Ramos (cell line): Measurements from ENCODE around the gene EFHC1.

Source experiments
- in situ Hi-C: fragments of 300-500 bp; cut with MboI; formaldehyde crosslinking; loops from one replicate; pipeline ENCODE4 v1.14.3; 2022; ENCODE audit warnings: low sequenced_read_pairs; ENCODE audit not compliant: unreplicated experiment

Gene EFHC1

DNA sequence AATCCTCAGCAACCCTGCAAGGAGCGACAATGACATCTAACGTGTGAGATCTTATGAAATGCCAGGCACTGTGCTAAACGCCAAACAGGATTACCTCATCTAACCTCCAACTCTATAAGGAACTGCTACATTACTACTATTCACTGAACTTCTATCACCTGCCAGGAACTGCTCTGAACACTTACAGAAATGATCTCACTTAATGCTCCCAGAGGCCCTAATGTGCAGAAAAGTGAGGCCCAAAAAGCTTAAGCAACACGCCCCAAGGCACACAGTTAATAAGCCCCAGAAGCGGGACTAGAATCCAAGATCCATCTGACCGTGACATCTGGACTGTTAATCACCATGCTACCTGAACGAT, 128.2 kb downstream of the EFHC1 start:
- in situ Hi-C loops, result no loop called here

GRCh38 chr6:52548999-52549398, 128.9 kb downstream of the EFHC1 start:
- in situ Hi-C loops, result no loop called here

DNA sequence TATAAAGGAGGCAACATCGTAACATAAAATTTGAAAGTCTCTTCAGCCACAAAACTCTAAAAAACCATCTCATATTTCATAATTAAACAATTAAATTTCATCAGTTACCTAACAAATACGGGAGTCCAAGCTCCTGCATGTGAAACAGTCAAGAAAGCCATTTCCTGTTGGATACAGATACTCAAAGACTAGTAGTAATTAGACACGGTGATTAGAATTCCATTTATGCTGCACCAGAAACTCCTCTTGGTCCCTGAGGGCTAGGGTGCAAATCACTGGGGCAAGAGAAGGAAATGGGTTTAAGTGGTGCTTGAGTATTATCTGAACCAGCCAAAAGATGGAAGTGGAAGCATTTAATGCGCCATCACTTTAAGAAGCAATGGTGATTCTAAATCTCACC, 129.3 kb downstream of the EFHC1 start:
- in situ Hi-C loops, result no loop called here

DNA sequence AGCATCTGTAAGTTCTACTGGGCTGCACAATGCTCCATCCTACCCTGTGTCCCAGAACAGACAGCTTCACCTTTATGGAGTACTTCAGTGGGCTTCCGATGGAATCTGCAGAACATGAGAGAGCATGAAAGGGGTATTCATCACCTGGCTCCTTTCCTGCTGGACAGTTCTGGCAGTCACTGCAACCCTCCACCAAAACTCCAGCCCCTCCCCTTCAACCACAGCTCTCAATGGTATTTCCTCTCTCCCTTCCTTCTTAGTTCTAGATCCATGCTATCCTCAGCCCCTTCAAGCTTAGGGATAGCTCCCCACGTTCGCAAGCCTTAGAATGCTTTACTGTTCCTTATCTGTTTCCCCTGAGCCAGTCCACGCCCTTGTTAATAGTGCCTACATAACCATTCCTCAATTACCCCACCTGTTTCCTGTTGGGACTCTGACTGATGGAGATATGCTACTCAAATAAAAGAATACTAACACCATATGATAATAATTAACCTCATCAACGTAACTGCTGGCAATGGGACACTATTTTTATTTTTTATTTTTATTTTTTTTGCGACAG, 130.0 kb downstream of the EFHC1 start:
- in situ Hi-C loops, result no loop called here

GRCh38 chr6:52550870-52551269, 130.7 kb downstream of the EFHC1 start:
- in situ Hi-C loops, result no loop called here

DNA sequence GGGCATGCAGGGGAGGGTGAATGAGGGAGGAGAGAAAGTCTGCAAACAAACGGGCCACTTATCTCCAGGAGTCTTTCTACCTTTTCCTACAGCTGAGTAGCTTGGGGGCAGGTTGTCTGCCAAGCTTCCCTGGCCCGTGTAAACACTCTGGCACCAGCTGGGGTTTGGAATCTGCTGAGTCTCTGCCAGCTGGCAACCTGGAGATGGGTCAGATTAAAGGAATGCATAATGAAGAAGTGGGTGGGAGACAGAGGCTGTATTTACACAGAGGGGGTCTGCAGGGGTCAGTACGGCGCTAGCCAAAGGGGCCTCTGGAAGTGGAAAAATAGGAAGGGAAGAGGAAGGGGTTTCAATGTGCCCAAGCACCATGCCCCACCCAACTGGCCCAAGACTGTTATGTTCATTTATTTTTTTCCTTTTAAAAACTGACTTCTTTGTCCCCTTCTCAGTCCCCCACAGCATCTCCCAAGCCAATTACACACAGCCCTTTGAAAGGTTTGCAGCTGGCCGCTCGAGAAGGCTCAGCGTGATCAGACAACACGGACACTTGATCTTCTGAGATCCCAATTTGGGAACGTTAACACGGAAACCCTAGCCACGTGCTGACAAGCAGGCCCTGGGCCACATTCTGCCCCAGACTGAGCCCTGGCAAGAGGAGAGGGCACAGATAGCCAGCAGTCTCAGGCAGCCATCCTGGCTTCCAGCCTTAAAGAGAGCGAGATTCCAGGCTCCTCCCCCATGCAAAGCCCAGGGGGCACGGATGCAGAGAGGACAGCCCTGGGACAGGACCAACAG, 131.5 kb downstream of the EFHC1 start:
- in situ Hi-C loops, result no loop called here

- in situ Hi-C loops, result no loop called here
Observed at GRCh38 chr6:52552278-52552643, 132.1 kb downstream of the EFHC1 start.

GRCh38 chr6:52553158-52553557, 133.0 kb downstream of the EFHC1 start:
- in situ Hi-C loops, result no loop called here

DNA sequence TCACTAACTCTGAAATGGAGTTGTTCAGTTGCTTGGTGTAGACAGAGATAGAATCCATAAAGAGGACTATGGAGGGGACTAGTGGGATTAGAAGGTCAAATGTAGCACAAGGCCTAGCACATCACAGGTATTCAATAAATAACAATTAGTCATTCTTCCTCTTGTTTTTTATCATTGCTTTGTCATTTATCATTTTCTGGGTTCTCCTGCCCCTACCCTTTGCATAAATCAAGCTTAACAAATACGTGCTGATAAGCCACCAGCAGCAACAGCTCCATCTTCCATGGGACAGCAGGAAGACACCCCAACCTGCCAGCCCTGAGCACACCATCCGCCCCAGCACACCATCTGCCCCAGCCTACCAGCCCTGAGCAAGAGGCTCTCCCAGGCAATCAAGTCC, 133.6 kb downstream of the EFHC1 start:
- in situ Hi-C loops, result no loop called here

DNA sequence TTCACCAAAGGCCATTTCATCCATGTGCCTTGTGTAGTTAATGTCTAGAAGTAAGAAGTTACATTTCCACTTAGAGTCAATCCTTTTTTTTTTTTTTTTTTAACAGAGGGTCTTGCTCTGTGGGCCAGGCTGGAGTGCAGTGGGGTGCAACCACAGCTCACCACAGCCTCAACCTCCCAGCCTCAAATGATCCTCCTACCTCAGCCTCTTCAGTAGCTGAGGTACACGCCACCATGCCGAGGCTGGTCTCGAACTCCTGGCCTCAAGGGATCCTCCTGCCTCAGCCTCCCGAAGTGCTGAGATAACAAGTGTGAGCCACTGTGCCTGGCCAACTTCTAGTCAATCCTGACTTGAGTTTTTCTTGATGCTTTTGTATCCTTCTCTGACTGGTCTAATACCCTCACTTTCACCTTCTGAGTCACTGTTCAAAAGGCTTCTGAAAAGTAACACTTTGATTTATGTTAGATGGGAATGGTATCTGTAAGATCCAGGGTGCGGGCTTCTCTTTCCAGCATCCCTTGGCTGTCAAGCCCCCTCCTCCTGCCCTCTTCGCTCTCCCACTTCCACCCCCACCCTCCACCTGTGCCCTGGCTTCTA, 134.6 kb downstream of the EFHC1 start:
- in situ Hi-C loops, result no loop called here

GRCh38 chr6:52555518-52556233, 135.5 kb downstream of the EFHC1 start:
- in situ Hi-C loops, result no loop called here

DNA sequence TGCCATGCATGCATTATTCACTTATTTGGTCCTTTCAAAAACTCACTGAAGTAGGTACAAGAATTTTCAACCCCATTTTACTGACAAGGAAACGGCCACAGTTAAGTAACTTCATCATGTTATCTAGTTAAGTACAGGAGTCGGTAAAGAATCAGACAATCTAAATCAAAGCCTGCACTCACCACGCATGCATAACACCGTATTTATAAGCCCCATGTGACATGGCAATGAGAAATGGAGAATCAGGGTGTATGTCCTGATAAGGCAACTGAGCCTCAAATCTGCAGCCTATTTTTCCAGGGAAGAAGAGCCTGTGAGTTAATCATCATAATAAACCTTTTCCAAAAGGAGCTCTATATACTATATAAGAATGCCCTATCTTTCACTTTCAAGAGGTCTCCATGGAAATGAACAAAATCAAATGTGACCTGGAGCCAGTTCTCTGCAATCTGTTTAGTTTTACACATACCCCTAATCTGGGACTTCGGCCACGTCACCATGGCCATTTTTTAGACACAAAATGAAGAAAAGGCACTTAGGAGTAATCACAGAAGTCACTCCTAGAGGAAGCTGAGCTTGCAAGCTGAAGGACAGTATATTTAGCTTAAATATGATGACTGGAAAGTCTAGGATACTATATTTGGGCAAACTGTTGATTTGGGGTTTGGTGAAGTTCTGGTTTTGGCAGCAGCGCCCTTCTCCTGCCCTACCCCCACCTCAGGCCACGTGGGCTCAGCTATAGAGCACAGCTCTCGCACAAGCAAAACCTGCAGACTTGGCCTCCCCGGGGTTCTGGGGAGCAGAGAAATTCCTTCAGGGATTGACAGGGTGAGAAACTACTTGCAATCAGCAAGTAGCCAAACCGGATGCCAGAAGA, 137.5 kb downstream of the EFHC1 start:
- in situ Hi-C loops, result no loop called here

GRCh38 chr6:52558266-52559000, 138.3 kb downstream of the EFHC1 start:
- in situ Hi-C loops, result no loop called here

DNA sequence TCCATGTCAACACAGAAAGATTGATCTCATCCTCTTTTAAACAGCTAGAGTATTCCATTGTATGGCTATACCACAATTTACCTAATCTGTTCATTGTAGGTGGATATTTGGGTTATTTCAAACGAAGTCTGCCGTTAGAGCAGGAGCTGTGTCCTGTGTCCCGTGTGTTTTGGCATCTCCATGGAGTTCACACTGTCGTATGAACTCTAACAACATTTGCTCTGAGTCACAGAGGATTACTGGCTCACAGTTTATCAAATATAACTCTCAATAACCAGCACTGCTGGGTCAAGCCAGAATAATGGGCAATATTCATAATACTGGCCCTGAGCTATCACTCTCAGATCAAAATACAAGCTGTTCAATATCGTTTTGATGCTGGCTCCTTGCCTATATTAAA, 140.3 kb downstream of the EFHC1 start:
- in situ Hi-C loops, result no loop called here

DNA sequence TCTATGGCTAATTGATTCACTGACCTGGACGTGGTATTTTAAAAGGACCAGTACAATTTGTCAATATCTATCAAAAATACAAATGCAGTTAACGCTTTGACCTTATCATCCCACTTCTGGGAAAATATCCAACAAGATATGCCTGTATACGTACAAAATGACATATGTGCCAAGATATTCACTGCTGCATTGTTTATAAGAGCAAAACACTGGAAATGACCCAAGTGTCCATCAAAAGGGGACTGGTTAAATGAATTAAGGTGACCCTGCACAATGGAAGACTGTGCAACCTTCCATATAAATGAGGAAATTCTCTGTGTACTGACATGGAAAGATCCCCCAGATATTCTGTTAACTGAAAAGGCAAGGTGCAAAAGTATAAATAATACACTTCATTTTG, 142.8 kb downstream of the EFHC1 start:
- in situ Hi-C loops, result no loop called here

GRCh38 chr6:52564856-52565255, 144.7 kb downstream of the EFHC1 start:
- in situ Hi-C loops, result no loop called here

- in situ Hi-C loops, result no loop called here
Observed at GRCh38 chr6:52566201-52566600, 146.1 kb downstream of the EFHC1 start.

DNA sequence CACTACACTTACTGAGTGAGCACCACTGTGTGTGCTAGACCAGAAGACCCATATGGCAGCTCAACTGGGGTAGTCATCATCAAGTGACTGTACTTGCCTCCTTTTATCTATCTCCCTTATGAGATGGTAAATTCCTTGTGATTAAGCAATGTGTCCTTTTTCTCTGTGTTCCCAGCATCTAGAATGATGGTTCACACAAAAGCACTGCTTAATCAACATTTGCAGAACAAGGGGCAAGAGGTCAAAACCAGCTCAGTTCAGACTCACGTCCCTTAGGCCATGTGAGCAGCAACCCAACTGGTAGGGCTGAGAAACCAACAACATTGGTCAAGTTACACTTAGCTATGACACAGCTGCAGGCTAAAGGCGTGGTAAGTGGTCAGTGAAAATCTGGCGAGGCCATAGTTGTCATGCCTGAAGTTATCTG, 146.7 kb downstream of the EFHC1 start:
- in situ Hi-C loops, result no loop called here

- in situ Hi-C loops, result no loop called here
Observed at GRCh38 chr6:52568320-52568719, 148.2 kb downstream of the EFHC1 start.

- in situ Hi-C loops, result no loop called here
Observed at GRCh38 chr6:52570291-52570700, 150.2 kb downstream of the EFHC1 start.
